ENCODE results near the gene OR51G2.
"Not testable (repeated sequence)": the region's sequence is repeated elsewhere in the genome, so short reads cannot be mapped to it uniquely, and the experiment has no call there.

Gene OR51G2, protein sequence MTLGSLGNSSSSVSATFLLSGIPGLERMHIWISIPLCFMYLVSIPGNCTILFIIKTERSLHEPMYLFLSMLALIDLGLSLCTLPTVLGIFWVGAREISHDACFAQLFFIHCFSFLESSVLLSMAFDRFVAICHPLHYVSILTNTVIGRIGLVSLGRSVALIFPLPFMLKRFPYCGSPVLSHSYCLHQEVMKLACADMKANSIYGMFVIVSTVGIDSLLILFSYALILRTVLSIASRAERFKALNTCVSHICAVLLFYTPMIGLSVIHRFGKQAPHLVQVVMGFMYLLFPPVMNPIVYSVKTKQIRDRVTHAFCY

DNA sequence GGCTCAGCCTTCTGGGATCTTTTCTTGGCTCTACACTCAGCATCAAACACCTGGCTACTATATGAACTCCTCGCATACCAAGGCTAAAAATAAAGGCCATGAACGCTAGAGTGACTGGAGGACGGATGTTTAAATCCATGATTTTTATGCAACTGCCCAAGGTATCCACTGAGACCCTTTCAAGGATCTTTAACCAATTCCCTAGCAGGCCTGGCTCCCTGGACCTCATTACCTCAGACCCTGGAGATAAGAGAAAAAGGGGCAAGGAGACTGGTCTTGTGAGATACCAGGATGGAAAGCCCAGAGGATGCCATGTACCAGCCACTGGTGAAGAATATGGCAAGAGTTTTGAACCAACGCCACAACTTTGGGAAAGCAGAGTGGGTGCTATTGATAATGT is at the start of gene OR51G2:
Gene OR51G2 (minus strand): TSS at position 101 of the 400 bp plus-strand sequence. CDS start 3,687 bp downstream, outside the sequence.
- TF ChIP-seq CTCF (IDR thresholded peaks at IDR 0.05; ENCODE audit: insufficient read depth, low read length, poor library complexity, severe bottlenecking) = no peak
- H3K4me3 ChIP-seq (replicated peaks; ENCODE audit: low read depth, low read length) = no peak within 1 kb of the TSS
- H3K36me3 ChIP-seq (ENCODE audit: control insufficient read depth, insufficient read depth, low read length) = no peaks in the 10 kb centered on the region
- no peaks in the 10 kb centered on the region for H3K27me3 ChIP-seq (replicated peaks; ENCODE audit: control insufficient read depth, insufficient read depth, low read length)
- DNase-seq (ENCODE audit: extremely low read depth, insufficient read length) = no peak

- TF ChIP-seq CTCF (IDR thresholded peaks at IDR 0.05; ENCODE audit: insufficient read depth, low read length, poor library complexity, severe bottlenecking) = no peak
- no peaks in the 10 kb centered on the region for H3K36me3 ChIP-seq (ENCODE audit: control insufficient read depth, insufficient read depth, low read length)
Observed at GRCh38 chr11:4962816-4963215, 43.7 kb upstream of the OR51G2 start.

GRCh38 chr11:4960877-4961276 is 41.7 kb upstream of the OR51G2 start:
- Histone ChIP-seq H3K36me3 (ENCODE audit: control insufficient read depth, insufficient read depth, low read length) (no peaks in the 10 kb centered on the region), H3K4me3 (replicated peaks; ENCODE audit: low read depth, low read length) (no peak overlapping the region), H3K27me3 (replicated peaks; ENCODE audit: control insufficient read depth, insufficient read depth, low read length) (no peaks in the 10 kb centered on the region)
- no peak for DNase-seq (ENCODE audit: extremely low read depth, insufficient read length)
- no peak for TF ChIP-seq CTCF (IDR thresholded peaks at IDR 0.05; ENCODE audit: insufficient read depth, low read length, poor library complexity, severe bottlenecking)

More at GRCh38 chr11:4962816-4963215, 43.7 kb upstream of the OR51G2 start:
- Histone ChIP-seq H3K27me3 (replicated peaks; ENCODE audit: control insufficient read depth, insufficient read depth, low read length) (no peaks in the 10 kb centered on the region), H3K4me3 (replicated peaks; ENCODE audit: low read depth, low read length) (no peak overlapping the region)
- no peak for DNase-seq (ENCODE audit: extremely low read depth, insufficient read length)

DNA sequence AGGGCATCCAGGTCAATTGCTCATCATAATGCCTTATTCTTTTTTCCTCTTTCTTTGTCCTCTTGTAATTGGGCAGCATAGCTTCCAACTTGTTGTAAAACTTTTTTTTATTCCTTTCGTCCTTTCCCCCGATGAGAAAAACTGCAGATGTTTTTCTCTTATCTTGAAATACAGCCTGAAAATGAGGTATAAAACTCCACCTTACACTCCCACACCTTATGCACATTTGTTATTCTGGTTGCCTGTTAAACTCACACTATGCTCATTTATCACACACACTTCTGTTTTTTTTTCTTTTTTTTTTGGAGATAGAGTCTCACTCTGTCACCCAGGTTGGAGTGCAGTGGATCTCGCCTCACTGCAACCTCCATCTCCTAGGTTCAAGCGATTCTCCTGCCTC is 38.2 kb upstream of the OR51G2 start:
- DNase-seq (ENCODE audit: extremely low read depth, insufficient read length) = no peak
- H3K27me3 ChIP-seq (replicated peaks; ENCODE audit: control insufficient read depth, insufficient read depth, low read length) = no peaks in the 10 kb centered on the region
- H3K36me3 ChIP-seq (ENCODE audit: control insufficient read depth, insufficient read depth, low read length) = no peaks in the 10 kb centered on the region
- no peak for TF ChIP-seq CTCF (IDR thresholded peaks at IDR 0.05; ENCODE audit: insufficient read depth, low read length, poor library complexity, severe bottlenecking)
- no peak overlapping the region for H3K4me3 ChIP-seq (replicated peaks; ENCODE audit: low read depth, low read length)

- H3K27me3 ChIP-seq (replicated peaks; ENCODE audit: control insufficient read depth, insufficient read depth, low read length); DNase-seq (ENCODE audit: extremely low read depth, insufficient read length): not testable (repeated sequence)
Observed at GRCh38 chr11:4955613-4956012, 36.5 kb upstream of the OR51G2 start, which contains the start of gene OR51A2. TSS of gene OR51A2 (minus strand) at chr11:4955713. CDS start at chr11:4955713, 0 bp downstream.

DNA sequence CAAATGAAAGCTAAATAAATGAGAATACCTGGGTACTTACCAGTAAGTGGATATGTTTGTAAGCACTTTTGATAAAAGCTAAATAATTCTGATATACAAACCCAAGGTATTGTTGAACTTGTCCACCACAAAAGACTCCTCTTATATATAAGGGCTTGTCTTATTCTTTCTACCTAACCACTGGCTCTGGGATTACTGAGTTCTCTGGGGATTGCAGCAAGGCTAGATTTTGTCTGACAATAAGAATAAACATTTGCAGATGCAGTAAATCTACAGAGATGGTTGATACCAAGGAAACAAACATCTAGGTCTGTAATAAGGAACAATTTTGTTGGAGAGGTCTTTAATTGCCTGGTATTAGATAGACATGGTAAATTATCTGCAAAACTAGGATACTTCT is 28.4 kb upstream of the OR51G2 start, which contains the start of gene OR51A4:
Gene OR51A4 (minus strand): TSS at position 101 of the 400 bp plus-strand sequence. CDS start 505 bp downstream, outside the sequence.
- no peak for TF ChIP-seq CTCF (IDR thresholded peaks at IDR 0.05; ENCODE audit: insufficient read depth, low read length, poor library complexity, severe bottlenecking)
- no peaks in the 10 kb centered on the region for H3K36me3 ChIP-seq (ENCODE audit: control insufficient read depth, insufficient read depth, low read length)
- H3K27me3 ChIP-seq (replicated peaks; ENCODE audit: control insufficient read depth, insufficient read depth, low read length) = no peaks in the 10 kb centered on the region
- no peak for DNase-seq (ENCODE audit: extremely low read depth, insufficient read length)
- H3K4me3 ChIP-seq (replicated peaks; ENCODE audit: low read depth, low read length) = no peak within 1 kb of the TSS

More at GRCh38 chr11:4955613-4956012, 36.5 kb upstream of the OR51G2 start, which contains the start of gene OR51A2:
- not testable (repeated sequence) for H3K36me3 ChIP-seq (ENCODE audit: control insufficient read depth, insufficient read depth, low read length); H3K4me3 ChIP-seq (replicated peaks; ENCODE audit: low read depth, low read length)
